ENCODE measurements around the gene FHIT. TPM values are rescaled to one million over a fixed set of nuclear protein-coding genes. Genes with fewer than 3 reads are reported as not detected.

Gene FHIT
- total RNA-seq, 4 donors from 2014 or later, result 1.6 to 12.9 (median 7.8) TPM

GRCh38 chr3:60206206-60206605 is 1045.0 kb downstream of the FHIT start:
- DNase-seq (ENCODE audit: low spot score in 2 of 2), result no peak
- Histone ChIP-seq H3K27ac (no peak overlapping the region), H3K27me3 (no peaks in the 10 kb centered on the region), H3K36me3 (no peaks in the 10 kb centered on the region), H3K4me3 (no peak overlapping the region), H3K9me3 (no peaks in the 10 kb centered on the region), H3K4me1 (no peaks in the 10 kb centered on the region)
- TF ChIP-seq EP300 (IDR thresholded peaks at IDR 0.05), result no peak
- no peak for TF ChIP-seq CTCF (IDR thresholded peaks at IDR 0.05)
- TF ChIP-seq POLR2A (IDR thresholded peaks at IDR 0.05), result no peak
- WGBS, 2 donors, result 52 to 65% methylated on average over 2 of the region's 2 CpGs

- no peaks in the 10 kb centered on the region for H3K4me1 ChIP-seq
- TF ChIP-seq EP300 (IDR thresholded peaks at IDR 0.05) (no peak), CTCF (IDR thresholded peaks at IDR 0.05) (no peak), POLR2A (IDR thresholded peaks at IDR 0.05) (no peak)
- no peak overlapping the region for H3K4me3 ChIP-seq
- no peak overlapping the region for H3K27ac ChIP-seq
- H3K9me3 ChIP-seq, result no peaks in the 10 kb centered on the region
- WGBS, 2 donors, result 59 to 61% methylated on average over 3 of the region's 3 CpGs
- DNase-seq (ENCODE audit: low spot score in 2 of 2), result no peak
- H3K27me3 ChIP-seq, result no peaks in the 10 kb centered on the region
- H3K36me3 ChIP-seq, result no peaks in the 10 kb centered on the region
Measured at GRCh38 chr3:60202052-60202726, 1049.1 kb downstream of the FHIT start.

- 50 to 61% methylated on average over 1 of the region's 1 CpG for WGBS, 2 donors
- H3K36me3 ChIP-seq, result no peaks in the 10 kb centered on the region
Measured at GRCh38 chr3:60199306-60199705, 1051.9 kb downstream of the FHIT start.

GRCh38 chr3:60198179-60198720 is 1053.0 kb downstream of the FHIT start:
- TF ChIP-seq CTCF (IDR thresholded peaks at IDR 0.05), result no peak
- TF ChIP-seq POLR2A (IDR thresholded peaks at IDR 0.05), result no peak
- TF ChIP-seq EP300 (IDR thresholded peaks at IDR 0.05), result no peak
- Histone ChIP-seq H3K4me3 (no peak overlapping the region), H3K27me3 (no peaks in the 10 kb centered on the region), H3K4me1 (no peaks in the 10 kb centered on the region), H3K27ac (no peak overlapping the region), H3K36me3 (no peaks in the 10 kb centered on the region), H3K9me3 (peaks cover 0 to 15% (median 0%) of the 10 kb centered on the region in 4 donors)
- DNase-seq (ENCODE audit: low spot score in 2 of 2), result no peak
- 79 to 81% methylated on average over 5 of the region's 5 CpGs for WGBS, 2 donors

More at GRCh38 chr3:60199306-60199705, 1051.9 kb downstream of the FHIT start:
- no peaks in the 10 kb centered on the region for H3K4me1 ChIP-seq
- H3K9me3 ChIP-seq, result peaks cover 0 to 7% (median 0%) of the 10 kb centered on the region in 4 donors
- DNase-seq (ENCODE audit: low spot score in 2 of 2), result no peak
- no peak overlapping the region for H3K4me3 ChIP-seq
- no peaks in the 10 kb centered on the region for H3K27me3 ChIP-seq
- TF ChIP-seq POLR2A (IDR thresholded peaks at IDR 0.05), result no peak
- TF ChIP-seq CTCF (IDR thresholded peaks at IDR 0.05), result no peak
- no peak overlapping the region for H3K27ac ChIP-seq

GRCh38 chr3:60192297-60193114 is 1058.7 kb downstream of the FHIT start:
- H3K36me3 ChIP-seq, result no peaks in the 10 kb centered on the region
- H3K27me3 ChIP-seq, result no peaks in the 10 kb centered on the region
- H3K4me3 ChIP-seq, result no peak overlapping the region
- no peak for TF ChIP-seq POLR2A (IDR thresholded peaks at IDR 0.05)
- TF ChIP-seq EP300 (IDR thresholded peaks at IDR 0.05), result no peak
- no peak for TF ChIP-seq CTCF (IDR thresholded peaks at IDR 0.05)
- no peaks in the 10 kb centered on the region for H3K4me1 ChIP-seq
- peaks cover 0 to 15% (median 0%) of the 10 kb centered on the region in 4 donors for H3K9me3 ChIP-seq
- H3K27ac ChIP-seq, result no peak overlapping the region
- DNase-seq (ENCODE audit: low spot score in 2 of 2), result no peak
- whole genome bisulfite sequencing, 2 donors, result 87 to 93% methylated on average over 7 of the region's 7 CpGs
